NCI-H2081 (cell line): Measurements from ENCODE around the gene DNAJC1.

Experiments
- DNase-seq, 2 experiments: peaks; one replicate each; lab custom pipeline; 2025; lab: John Stamatoyannopoulos, UW

Gene DNAJC1

GRCh38 chr10:21959998-21960397, 43.5 kb downstream of the DNAJC1 start:
- no peak for DNase-seq

GRCh38 chr10:21954690-21955089, 48.8 kb downstream of the DNAJC1 start:
- DNase-seq = no peak

- no peak for DNase-seq
Observed at GRCh38 chr10:21954132-21954531, 49.4 kb downstream of the DNAJC1 start.

GRCh38 chr10:21953585-21954057, 49.9 kb downstream of the DNAJC1 start:
- DNase-seq = peak; percentile 18 to 69

GRCh38 chr10:21950566-21950965, 53.0 kb downstream of the DNAJC1 start:
- DNase-seq = no peak

GRCh38 chr10:21946946-21947345, 56.6 kb downstream of the DNAJC1 start:
- DNase-seq = no peak

GRCh38 chr10:21944727-21945386, 58.7 kb downstream of the DNAJC1 start:
- DNase-seq = no peak

GRCh38 chr10:21943633-21944265, 59.8 kb downstream of the DNAJC1 start:
- DNase-seq = no peak

- DNase-seq = no peak
Observed at GRCh38 chr10:21935439-21936023, 68.0 kb downstream of the DNAJC1 start.

GRCh38 chr10:21934307-21934706, 69.2 kb downstream of the DNAJC1 start:
- DNase-seq = no peak

- DNase-seq = no peak
Observed at GRCh38 chr10:21929070-21929469, 74.5 kb downstream of the DNAJC1 start.

- no peak for DNase-seq
Observed at GRCh38 chr10:21927631-21928353, 75.7 kb downstream of the DNAJC1 start.

GRCh38 chr10:21926949-21927348, 76.6 kb downstream of the DNAJC1 start:
- DNase-seq = no peak

GRCh38 chr10:21926358-21926925, 77.1 kb downstream of the DNAJC1 start:
- no peak for DNase-seq

GRCh38 chr10:21925851-21926250, 77.7 kb downstream of the DNAJC1 start:
- no peak for DNase-seq

GRCh38 chr10:21924511-21924910, 79.0 kb downstream of the DNAJC1 start:
- no peak for DNase-seq

GRCh38 chr10:21920633-21921032, 82.9 kb downstream of the DNAJC1 start:
- DNase-seq = no peak

- DNase-seq = no peak
Observed at GRCh38 chr10:21919906-21920305, 83.6 kb downstream of the DNAJC1 start.

GRCh38 chr10:21919117-21919516, 84.4 kb downstream of the DNAJC1 start:
- DNase-seq = no peak

GRCh38 chr10:21912625-21913024, 90.9 kb downstream of the DNAJC1 start:
- DNase-seq = no peak

- no peak for DNase-seq
Observed at GRCh38 chr10:21910798-21911197, 92.7 kb downstream of the DNAJC1 start.

GRCh38 chr10:21907436-21907835, 96.1 kb downstream of the DNAJC1 start:
- DNase-seq = no peak
